Endometrial microvascular endothelial cells (primary cell): ENCODE measurements around the gene UCK2. TPM values are rescaled to one million over a fixed set of nuclear protein-coding genes. Genes with fewer than 3 reads are reported as not detected.
"Not testable (repeated sequence)": the region's sequence is repeated elsewhere in the genome, so short reads cannot be mapped to it uniquely, and the experiment has no call there.

ENCODE experiments used
- in situ Hi-C: cut with HindIII; loops from 2 replicates; pipeline ENCODE4 v1.10.0; 2017; ENCODE audit warnings: low sequenced_read_pairs, low pct_unique_long_range_greater_than_20kb; ENCODE audit errors: inconsistent ontology term
- total RNA-seq: library from RNA; depleted of rRNA; stranded (reverse); fragments of >200 nt; gene quantifications from one replicate; pipeline ENCODE4 v1.2.3, GENCODE V29; 2015; ENCODE audit errors: inconsistent ontology term

UCK2 gene
- 92.4 TPM for total RNA-seq

DNA sequence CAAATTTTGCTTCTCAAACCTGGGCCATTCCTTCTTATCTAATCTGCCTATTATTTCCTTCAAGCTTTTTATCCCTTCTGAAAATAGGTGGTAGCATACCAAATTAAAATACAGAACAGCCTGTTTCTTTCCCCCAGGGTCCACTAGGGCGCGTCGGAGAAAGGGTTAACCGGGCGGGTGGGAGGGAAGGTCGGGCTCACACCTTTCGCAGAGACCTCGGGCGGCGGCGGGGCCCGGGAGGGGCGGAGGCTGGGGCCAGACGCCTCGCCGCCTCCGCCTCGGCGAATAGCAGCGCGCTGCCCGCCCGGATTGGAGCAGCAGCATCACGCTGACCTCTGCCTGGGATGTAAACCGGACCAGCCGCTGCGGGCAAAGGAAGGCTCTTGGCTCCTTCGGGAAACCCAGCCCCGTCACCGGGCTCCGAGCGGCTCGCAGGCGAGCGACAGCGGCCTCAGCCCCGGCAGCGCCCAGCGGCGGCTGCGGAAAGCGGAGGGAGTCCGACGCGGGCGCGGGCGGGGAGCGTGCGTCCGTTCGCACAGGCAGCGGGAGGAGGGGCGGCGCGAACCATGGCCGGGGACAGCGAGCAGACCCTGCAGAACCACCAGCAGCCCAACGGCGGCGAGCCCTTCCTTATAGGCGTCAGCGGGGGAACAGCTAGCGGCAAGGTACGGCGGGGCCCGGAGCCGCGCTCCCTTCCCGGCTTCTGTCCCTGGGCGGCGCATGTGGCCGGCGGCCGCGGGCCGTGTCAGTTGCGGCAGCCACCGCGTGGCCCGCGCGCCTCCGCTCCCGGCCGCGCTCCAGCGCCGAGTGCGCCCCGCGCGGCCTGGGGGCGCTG, at the start of gene UCK2:
UCK2 (plus strand) TSS at position 347 of the 835 bp plus-strand sequence; CDS start at position 567, 220 bp downstream.
- in situ Hi-C loops = no loop called here

DNA sequence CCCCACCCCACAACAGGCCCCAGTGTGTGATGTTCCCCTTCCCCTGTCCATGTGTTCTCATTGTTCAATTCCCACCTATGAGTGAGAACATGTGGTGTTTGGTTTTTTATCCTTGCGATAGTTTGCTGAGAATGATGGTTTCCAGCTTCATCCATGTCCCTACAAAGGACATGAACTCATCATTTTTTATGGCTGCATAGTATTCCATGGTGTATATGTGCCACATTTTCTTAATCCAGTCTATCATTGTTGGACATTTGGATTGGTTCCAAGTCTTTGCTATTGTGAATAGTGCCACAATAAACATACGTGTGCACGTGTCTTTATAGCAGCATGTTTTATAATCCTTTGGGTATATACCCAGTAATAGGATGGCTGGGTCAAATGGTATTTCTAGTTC, 49.2 kb upstream of the UCK2 start:
- in situ Hi-C loops = not testable (repeated sequence)

DNA sequence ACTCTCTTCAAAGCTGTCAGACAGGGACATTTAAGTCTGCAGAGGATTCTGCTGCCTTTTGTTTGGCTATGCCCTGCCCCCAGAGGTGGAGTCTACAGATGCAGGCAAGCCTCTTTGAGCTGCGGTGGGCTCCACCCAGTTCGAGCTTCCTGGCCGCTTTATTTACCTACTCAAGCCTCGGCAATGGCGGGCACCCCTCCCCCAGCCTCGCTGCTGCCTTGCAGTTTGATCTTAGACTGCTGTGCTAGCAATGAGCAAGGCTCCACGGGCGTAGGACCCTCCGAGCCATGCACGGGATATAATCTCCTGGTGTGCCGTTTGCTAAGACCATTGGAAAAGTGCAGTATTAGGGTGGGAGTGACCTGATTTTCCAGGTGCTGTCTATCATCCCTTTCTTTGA, 43.9 kb upstream of the UCK2 start:
- in situ Hi-C loops = not testable (repeated sequence)

DNA sequence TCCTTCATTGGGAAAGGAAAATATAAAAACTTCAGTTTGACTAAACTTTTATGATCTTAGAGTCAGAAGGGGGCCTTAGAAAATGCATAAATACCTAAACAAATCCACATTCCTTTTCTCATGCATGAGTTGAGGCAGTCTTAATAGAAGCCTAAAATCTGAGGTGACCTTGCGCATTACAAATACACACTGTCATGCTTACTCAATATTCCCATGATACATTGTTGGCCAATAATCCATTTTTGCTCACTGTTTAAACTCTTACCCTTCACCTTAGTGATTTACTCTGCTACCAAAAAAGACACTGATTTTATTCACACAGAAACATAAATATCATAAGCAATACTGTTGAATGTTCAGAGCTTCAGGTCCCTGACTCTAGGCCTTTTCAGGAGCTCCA, 39.7 kb upstream of the UCK2 start:
- in situ Hi-C loops = no loop called here

DNA sequence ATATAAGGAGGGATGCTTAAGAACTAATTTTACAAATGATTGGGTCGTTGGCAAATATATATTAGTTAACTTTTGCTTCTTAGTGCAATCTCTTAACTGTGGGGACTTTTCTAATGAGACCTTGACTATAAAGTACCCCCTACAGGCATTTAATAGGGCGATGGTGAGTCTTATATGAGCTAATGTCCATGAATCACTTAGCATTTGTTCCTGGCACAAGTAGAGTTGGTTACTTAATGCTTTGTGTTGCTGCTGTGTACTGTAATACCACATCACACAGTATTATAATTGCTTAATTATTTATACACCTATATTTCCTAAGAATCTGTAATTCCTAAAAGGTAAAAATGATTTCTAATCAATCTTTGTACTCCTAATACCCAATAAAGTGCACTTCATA, 33.5 kb upstream of the UCK2 start:
- in situ Hi-C loops = no loop called here

DNA sequence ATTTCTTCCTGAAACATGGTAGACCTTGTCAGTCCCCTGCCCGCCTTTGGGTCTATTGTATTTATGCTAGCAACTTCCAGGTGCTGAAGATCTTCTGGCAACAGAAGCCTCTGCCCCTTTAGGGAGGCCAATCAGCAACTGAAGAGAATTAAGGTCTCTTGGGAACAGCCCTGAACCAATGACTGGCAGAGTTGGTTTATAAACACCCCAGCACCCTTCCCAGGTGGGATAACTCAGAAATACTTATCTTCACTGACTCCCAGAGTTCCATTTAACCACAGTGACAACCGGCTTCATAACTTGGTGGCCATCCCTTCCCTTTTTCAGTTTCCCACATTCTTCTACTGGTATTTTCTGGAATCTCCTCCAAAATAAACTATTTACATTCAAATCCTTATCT, 31.5 kb upstream of the UCK2 start:
- in situ Hi-C loops = no loop called here

DNA sequence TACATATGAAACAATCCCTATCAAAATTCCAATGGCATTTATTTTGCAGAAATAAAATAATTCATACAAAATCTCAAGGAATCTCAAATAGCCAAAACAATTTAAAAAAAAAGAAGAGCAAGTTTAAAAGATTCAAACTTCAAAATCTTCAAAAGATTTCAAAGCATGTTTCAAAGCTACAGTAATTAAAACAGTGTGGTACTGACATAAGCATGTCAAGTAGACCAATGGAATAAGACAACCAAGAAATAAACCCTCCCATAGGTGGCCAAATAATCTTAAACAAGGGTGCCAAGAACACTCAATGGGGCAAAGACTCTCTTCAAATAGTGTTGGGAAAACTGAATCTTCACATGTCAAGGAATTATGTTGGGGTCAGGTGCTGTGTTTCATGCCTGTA, 28.0 kb upstream of the UCK2 start:
- in situ Hi-C loops = no loop called here

DNA sequence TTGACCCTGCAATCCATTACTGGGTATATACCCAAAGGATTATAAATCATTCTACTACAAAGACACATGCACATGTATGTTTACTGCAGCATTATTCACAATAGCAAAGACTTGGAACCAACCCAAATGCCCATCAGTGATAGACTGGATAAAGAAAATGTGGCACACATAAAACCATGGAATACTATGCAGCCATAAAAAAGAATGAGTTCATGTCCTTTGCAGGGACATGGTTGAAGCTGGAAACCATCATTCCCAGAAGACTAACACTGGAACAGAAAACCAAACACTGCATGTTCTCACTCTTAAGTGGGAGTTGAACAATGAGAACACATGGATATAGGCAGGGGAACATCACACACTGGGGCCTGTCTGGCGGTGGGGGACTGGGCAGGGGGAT, 22.9 kb upstream of the UCK2 start:
- in situ Hi-C loops = not testable (repeated sequence)

DNA sequence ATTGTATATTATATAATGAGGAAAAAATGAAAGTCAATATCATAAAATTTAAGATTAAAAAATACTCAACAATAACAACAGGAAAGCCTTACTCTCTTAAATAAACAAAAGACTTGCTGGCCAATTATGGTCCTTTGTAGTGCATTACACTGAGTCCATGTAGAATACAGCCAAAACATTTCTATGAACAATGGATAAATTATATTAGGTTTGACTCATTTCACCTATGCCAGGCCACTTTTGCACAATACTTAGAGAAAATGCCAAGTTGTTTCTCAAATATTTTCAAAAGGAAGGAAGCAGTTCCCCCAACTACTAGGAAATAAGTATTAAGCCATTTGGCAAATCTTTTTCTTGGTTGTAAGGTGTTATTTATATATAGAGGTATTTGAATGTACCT, 19.8 kb upstream of the UCK2 start:
- in situ Hi-C loops = no loop called here

DNA sequence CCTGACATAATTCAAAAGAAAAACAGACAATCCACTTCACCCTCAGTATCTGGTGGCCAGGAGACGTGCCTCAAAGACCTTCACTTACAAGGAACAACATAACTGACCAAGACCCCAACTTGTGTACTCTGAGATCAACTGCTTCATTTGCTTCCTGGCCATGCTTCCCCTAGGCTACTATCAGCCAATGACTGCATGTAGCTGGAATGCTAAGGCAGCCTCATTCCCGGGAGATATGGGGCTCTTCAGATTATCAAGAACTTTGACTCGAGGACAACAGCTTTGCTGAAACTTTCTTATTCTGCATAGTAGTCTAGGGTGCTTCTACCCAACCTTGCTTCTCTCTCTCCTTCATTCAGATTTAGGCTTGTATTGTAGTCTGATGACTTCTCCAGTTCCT, 11.7 kb upstream of the UCK2 start:
- in situ Hi-C loops = no loop called here

DNA sequence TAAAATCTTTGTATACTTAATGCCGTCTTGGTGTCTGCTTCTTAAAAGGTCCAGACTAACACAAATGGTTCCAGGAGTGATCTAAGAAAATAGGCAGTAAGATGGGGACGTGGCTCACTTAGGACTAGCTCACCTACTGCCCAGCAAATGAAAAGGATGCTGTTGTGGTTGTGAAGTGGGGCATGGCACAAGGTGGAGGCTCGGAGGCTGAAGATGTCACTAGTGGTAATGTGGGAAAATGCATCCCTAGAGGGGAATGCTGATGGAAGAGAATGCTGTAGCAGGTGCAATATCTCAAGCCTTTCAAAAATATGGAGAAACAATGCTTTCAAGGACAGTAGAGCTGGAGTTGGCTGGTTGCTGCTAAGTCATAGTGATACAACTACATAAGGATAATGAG, 11.3 kb upstream of the UCK2 start:
- in situ Hi-C loops = no loop called here

DNA sequence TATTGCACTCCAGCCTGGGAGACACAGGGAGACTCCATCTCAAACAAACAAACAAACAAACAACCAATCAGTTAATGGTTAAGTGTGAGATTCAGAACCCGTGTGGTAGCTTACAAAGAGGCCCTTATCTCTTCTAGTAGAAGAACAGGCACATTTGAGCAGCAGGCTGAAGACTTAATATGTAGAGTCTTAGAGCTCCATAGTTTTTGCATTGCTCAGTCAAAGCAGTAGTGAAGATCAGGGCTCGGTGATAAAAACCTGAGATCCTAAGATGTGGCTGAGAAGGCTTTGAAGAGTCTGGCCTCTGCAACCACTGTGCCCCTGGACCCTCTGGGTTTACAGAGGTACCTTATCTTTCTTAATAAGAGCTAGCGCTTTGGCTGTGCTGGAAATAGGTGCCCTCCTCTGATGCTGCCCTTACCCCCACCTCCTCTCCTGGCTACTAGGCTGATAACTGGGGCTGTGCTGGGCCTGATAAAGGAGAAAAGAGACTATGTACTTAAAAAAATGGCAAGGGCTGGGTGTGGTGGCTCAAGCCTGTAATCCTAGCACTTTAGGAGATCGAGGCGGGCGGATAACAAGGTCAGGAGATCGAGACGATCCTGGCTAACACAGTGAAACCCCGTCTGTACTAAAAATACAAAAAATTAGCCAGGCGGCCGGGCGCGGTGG, 10.5 kb upstream of the UCK2 start:
- in situ Hi-C loops = no loop called here

DNA sequence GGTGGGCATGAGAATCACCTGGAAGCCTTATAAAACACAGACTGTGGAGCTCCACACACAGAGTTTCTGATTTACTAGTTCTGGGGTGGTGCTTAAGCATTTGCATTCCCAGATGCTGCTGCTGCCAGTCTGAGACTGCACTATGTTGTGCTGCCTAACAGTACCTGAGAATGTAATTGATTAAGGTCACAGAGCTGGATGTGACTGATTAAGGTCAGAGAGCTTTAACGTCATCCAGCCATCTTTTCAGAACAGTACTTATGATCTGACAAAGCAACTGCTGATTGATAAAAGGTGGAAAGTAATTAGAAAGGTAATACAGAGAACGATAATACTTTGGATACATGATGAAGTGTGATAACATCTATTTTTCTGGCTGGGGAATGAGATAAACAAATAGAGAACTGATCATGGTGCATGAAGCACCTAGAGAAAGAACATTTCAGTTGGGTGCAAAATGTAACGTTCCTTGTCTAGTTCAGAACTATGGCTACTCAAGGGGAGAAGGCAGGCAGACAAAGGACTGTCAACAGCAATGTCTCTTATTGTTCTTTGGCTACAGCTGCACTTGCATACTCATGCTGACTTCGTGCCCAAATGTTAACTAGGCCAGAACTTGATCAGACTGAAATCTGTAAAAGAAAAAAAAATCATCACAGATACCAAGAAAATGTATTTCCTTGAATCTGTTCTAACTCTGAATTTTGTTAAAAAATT, 3.7 kb upstream of the UCK2 start:
- in situ Hi-C loops = no loop called here

DNA sequence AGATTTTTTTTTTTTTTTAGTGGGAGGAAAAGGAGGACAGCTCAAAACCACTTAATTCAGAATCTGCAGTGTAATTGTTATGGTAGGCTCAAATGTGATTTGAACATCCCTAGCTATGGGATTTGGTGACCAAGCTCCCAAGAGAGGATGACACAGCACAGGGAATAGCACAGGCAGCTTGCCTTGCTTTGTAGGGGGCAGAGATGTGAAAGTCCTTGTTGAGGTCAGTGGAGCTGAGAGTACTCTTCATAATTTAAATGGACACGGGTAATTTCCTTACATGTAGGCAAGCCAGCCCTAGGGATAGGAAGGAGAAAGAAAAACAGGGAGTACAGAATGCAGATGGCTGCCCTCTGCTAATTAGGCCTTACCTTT, 3.2 kb upstream of the UCK2 start:
- in situ Hi-C loops = no loop called here

DNA sequence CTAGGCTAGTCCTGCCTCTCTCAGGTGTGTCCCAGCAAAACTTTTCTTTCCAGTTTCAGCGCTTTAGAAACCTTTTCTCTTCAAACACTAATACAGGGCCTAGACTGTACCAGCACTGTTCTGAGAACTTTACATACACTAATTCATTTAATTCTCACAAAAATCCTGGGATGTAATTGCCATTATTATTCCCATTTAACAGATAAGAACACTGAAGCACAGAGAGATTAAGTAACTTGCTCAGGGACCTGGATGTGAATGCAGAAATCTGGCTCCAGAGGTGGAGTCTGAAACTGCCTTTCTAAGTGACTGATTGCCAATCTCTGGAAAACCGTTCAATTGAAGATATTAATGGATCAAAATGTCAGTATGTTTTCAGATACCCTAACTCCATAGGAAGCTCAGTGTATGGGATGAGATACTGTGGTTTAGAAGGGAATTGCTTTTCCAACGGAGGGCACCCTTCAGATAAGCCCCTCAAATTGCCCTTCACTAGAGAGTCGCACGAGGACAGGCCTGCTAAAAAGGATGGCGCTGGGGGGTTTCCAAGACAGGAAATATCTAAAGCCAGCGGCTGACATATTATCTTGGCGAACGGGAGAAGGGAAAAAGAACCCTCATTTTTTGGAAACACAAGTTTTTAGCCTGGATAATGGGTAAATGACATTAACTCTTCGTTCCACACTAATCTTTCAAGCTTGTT, 698 bp upstream of the UCK2 start:
- in situ Hi-C loops = no loop called here

DNA sequence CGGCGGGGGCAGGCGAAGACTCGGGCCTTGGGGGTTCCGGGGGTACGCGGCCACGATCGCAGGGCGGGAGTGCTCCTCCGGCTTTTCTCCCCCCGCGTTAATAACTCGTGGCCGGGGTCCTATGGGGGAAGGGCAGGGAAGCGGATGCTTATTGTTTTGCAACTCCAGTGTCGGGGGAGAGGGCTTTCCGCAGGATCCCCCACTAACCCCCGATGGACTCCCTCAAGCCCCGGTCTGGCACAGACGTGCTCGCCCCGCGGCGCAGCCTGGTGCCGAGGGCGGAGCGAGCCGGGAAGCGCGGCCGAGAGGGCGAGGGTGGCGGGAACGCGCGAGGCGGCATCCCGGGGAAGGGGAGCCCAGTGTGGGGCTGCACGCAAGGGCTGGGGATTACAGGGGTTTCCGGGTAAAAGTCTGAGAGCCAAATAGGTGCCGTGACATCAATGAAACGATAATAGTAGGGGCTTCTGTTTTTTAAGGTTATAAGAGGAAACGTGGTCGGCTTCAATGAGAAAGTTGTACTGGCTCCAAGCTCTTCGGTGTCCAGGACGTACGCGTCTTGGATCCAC, 772 bp downstream of the UCK2 start:
- in situ Hi-C loops = no loop called here

DNA sequence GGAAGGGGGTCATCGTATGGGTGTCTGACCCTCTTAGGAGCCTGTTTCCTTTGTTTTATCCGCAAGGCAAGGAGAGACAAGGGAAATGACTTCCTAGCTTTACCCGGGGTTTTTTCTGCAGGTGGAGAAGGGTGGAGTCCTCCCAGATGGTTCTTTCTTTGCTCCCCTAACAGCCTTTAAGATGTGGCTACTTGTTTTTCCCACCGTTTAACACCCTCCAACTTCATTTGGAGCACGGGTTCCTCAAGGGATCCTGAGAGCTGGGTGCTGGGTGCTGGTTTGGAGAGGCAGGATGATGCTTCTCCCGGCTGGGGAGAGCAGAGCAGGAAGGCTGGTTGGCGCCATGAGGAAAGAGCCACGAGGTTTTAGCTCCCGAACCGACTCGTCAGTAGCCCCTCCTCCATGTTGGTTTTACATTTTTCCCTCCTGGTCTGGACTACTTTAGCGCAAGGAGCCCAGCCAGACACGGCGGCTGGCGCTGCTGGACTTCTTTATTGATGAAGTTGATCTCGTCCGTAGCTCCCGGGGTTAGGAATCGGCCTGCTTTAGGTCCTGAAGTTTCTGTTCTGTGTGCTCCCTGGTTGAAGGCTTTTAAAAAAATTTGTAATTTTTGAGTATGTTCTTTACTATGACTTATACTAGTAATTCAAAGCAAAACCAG, 1.4 kb downstream of the UCK2 start:
- in situ Hi-C loops = no loop called here

DNA sequence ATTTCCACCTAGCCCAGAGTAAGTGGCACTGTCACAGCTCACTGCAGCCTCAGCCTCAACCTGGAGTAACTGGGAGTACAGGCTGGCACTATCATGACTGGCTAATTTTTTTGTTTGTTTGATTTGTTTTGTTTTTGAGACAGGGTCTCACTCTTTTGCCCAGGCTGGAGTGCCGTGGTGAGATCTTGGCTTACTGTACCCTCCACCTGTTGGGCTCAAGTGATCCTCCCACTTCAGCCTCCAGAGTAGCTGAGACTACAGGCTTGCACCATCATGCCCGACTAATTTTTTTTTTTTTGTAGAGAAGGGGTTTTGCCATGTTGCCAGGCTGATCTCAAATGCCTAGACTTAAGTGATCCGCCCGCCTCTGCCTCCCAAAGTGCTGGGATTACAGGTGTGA, 2.5 kb downstream of the UCK2 start:
- in situ Hi-C loops = no loop called here

DNA sequence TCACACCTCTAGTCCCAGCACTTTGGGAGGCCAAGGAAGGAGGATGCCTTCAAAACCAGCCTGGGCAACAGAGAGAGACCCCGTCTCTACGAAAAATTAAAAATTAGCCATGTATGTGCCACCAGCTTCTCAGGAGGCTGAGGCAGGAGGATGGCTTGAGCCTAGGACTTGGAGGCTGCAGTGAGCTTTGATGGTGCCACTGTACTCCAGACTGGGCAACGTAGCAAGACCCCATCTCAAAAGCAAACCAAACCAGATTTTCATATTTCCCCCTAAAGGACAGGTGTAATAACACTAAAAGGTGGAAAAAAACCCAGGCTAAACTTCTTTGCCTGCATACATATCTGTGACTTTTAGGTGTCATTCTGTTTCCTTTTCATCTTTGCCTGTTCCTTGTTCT, 3.7 kb downstream of the UCK2 start:
- in situ Hi-C loops = no loop called here
